Mammary epithelial cell (primary cell): Measurements from ENCODE around the gene SULT2A1.
"Not testable (repeated sequence)": the region's sequence is repeated elsewhere in the genome, so short reads cannot be mapped to it uniquely, and the experiment has no call there.

Experiments
- EZH2 ChIP-seq: IDR thresholded peaks from 2 replicates; pipeline ENCODE4 v1.6.1; 2012; ENCODE audit warnings: low read length, inconsistent platforms, borderline replicate concordance
- TF ChIP-seq, protein P1 (sequence below), 2 donors: IDR thresholded peaks in 1 of 2; conservative IDR thresholded peaks in 1 of 2; 2 replicates each; pipeline ENCODE4 v1.5.1; 2011 to 2012; ENCODE audit warnings: inconsistent platforms in 2 of 2, low read length in 2 of 2, mild to moderate bottlenecking in 2 of 2, control low read depth in 1 of 2, low read depth in 1 of 2; ENCODE audit not compliant: insufficient read depth in 1 of 2; ENCODE audit errors: extremely low read depth in 1 of 2

GRCh38 chr19:47859838-47860237 lies 26.3 kb downstream of the SULT2A1 start:
- TF ChIP-seq, protein P1, sequence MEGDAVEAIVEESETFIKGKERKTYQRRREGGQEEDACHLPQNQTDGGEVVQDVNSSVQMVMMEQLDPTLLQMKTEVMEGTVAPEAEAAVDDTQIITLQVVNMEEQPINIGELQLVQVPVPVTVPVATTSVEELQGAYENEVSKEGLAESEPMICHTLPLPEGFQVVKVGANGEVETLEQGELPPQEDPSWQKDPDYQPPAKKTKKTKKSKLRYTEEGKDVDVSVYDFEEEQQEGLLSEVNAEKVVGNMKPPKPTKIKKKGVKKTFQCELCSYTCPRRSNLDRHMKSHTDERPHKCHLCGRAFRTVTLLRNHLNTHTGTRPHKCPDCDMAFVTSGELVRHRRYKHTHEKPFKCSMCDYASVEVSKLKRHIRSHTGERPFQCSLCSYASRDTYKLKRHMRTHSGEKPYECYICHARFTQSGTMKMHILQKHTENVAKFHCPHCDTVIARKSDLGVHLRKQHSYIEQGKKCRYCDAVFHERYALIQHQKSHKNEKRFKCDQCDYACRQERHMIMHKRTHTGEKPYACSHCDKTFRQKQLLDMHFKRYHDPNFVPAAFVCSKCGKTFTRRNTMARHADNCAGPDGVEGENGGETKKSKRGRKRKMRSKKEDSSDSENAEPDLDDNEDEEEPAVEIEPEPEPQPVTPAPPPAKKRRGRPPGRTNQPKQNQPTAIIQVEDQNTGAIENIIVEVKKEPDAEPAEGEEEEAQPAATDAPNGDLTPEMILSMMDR (conservative IDR thresholded peaks at IDR 0.05 in 1 of 2, IDR thresholded peaks at IDR 0.05 in 1 of 2; ENCODE audit: extremely low read depth in 1 of 2, insufficient read depth in 1 of 2, low read depth in 1 of 2, low read length in 2 of 2) = not testable (repeated sequence)
- not testable (repeated sequence) for TF ChIP-seq EZH2
